HPDE6-E6E7 (cell line): ENCODE results near the gene PPP2R1B.

Experiments
- DNase-seq: peaks from one replicate; pipeline ENCODE4 v3.0.0; 2011; ENCODE audit warnings: missing footprints; ENCODE audit errors: extremely low spot score

PPP2R1B gene

GRCh38 chr11:111693224-111693937 lies 72.8 kb downstream of the PPP2R1B start:
- DNase-seq = no peak

GRCh38 chr11:111691741-111692140 lies 74.4 kb downstream of the PPP2R1B start:
- no peak for DNase-seq

GRCh38 chr11:111691176-111691575 lies 75.0 kb downstream of the PPP2R1B start:
- no peak for DNase-seq

- DNase-seq = no peak
Measured at GRCh38 chr11:111688013-111688412, 78.2 kb downstream of the PPP2R1B start.

GRCh38 chr11:111684251-111684650 lies 81.9 kb downstream of the PPP2R1B start:
- DNase-seq = no peak

- no peak for DNase-seq
Measured at GRCh38 chr11:111683806-111684205, 82.4 kb downstream of the PPP2R1B start.

- no peak for DNase-seq
Measured at GRCh38 chr11:111680486-111681175, 85.6 kb downstream of the PPP2R1B start.
